ENCODE measurements around the gene ADGRL3. TPM values are rescaled to one million over a fixed set of nuclear protein-coding genes. Genes with fewer than 3 reads are reported as not detected.

Gene ADGRL3
- total RNA-seq, 1 donor from 2014 or later, result 306 TPM

- DNase-seq, result no peak
Measured at GRCh38 chr4:61277785-61278760, 77.9 kb downstream of the ADGRL3 start.

GRCh38 chr4:61292322-61292721 lies 92.2 kb downstream of the ADGRL3 start:
- no peak for DNase-seq

DNA sequence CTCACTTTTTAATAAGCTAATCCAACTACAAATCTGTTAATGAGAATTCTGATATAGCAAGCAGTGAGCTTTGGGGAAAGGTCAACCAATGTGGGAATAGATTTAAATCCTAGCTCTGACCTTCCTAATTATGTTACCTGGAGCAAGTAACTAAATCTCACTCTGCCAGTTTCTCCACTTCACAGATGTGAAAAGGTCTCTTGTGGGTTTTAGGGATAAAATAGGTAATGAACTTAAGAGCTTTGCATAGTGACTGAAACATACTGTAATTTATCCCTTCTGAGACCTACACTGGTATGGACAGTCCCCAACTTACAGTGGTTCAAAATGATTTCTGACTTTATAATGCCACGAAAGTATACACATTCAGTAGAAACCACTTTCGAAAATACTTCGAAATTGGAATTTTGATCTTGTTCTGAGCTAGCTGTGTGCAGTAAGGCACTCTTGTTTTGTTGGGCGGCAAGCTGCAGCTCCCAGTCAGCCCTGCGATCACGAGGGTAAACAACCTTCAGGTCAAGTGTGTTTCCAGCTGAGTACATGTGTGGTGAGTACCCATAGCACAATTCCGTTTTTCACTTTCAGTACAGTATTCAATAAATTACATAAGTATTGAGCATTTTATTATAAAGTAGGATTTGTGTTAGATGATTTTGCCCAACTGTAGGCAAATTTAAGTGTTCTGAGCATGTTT lies 93.7 kb downstream of the ADGRL3 start:
- no peak for DNase-seq

GRCh38 chr4:61294936-61295335 lies 94.8 kb downstream of the ADGRL3 start:
- no peak for DNase-seq

DNA sequence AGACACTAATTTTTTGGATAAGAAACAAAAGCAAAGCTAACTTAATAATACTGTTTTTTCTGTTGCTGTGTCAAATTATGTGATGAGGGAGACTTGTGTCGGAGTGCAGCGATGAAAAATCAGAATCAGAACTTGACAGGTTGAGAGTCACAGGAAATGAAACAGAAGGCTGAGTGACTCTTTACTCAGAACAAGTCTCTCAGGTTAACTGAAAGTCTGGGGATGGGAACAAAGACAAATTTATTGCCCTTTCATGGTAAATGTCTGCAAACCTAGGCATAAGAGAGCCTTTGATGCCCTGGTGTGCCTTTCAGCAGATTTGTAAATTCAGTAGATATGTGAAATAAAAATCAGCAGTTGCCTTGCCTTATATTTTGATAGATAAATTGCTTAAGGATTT lies 96.0 kb downstream of the ADGRL3 start:
- no peak for DNase-seq

GRCh38 chr4:61298178-61298740 lies 98.1 kb downstream of the ADGRL3 start:
- no peak for DNase-seq

- no peak for DNase-seq
Measured at GRCh38 chr4:61299316-61299715, 99.2 kb downstream of the ADGRL3 start.

DNA sequence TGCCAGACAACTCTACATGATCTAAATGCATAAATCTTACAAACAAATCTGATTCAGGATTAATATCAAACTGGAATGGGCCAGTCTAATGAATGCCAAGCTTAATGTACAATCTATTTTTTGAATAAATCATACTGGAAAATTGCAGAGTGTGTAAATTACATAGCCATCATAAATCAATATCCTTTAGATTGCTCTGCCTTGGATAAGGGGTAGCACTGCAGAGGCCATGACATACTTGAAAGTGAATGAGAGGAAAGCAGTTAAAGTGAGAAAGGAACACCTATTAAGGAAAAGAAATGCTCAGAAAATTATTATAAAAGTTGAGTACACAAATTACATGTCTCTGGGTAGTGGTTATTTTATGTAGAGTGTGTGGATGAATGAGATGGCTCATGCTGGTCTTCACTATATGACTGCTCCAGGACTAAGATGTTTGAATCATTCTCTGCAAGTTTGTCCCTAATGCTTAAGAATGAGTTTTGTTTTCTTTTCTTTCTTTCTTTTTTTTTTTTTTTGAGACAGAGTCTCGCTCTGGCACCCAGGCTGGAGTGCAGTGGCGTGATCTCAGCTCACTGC lies 100.2 kb downstream of the ADGRL3 start:
- no peak for DNase-seq

- no peak for DNase-seq
Measured at GRCh38 chr4:61301271-61301670, 101.1 kb downstream of the ADGRL3 start.

DNA sequence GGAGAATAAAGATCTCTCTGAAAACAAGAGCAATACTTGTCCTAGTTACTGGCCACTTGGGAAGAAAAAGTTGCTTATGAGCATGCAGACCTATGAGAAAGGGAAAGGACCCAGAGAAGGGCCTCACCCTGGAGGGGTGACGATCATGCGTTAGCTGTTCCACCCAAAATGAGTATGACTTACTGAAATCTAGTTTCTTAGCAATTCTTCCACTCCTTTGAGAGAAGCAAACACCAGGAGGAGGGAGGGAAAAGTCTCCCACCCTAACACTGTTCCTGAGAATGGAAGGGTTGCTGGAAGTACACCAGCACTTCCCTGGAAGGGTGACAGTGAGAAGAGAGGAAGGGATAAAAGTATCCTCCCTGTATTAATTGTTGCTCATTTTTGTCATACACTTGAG lies 107.9 kb downstream of the ADGRL3 start:
- DNase-seq, result no peak

- no peak for DNase-seq
Measured at GRCh38 chr4:61309616-61310015, 109.5 kb downstream of the ADGRL3 start.

DNA sequence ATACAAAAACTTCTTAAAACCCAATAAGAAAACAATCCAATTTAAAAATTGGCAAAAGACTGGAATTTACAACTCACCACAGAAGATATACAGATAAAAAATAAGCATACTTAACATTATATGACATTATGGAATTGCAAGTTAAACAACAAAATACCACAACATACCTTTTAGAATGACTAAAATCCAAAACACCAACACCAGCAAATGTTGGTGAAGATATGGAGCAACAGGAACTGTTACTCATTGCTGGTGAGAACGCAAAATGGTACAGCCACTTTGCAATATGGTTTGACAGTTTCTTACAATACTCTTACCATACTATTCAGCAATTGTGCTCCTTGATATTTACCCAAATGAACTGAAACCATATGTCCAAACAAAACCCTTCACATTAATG lies 112.4 kb downstream of the ADGRL3 start:
- no peak for DNase-seq

DNA sequence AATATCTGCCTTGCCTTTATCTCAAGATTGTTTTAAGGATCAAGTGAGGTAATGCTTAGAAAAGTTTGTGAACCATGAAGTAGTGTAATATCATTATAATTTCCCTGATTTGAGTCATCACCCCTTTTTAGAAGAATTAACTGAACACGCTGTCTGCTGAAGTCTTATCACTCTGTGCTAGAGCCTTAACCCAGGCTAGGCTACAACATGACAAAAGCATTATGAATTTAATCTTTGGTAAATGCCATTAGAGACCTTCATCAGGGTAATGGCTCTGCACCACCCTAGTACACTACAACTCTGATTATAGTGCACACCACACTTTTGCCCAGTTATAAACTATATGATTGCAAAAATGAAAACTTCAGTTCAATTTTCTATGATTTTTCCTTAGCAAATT lies 118.3 kb downstream of the ADGRL3 start:
- DNase-seq, result no peak

GRCh38 chr4:61319156-61319555 lies 119.0 kb downstream of the ADGRL3 start:
- no peak for DNase-seq

DNA sequence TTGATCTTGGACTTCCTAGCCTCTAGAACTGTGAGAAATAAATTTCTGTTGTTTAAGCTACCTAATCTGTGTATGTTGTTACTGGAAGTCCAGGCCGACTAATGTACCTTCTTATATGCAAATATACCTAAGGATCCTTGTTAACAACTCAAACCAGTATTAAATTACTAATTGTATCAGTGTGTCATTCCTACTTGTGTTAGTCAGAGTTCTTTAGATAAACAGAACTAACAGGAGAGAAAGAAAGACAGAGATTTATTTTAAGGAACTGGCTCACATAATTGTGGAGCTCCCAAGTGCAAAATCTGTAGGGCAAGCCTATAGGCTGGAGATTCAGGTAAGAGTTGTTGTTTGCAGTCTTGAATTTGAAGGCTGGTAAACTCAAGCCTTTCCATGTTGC lies 120.0 kb downstream of the ADGRL3 start:
- no peak for DNase-seq

- no peak for DNase-seq
Measured at GRCh38 chr4:61320631-61321030, 120.5 kb downstream of the ADGRL3 start.

GRCh38 chr4:61332693-61333092 lies 132.6 kb downstream of the ADGRL3 start:
- no peak for DNase-seq

DNA sequence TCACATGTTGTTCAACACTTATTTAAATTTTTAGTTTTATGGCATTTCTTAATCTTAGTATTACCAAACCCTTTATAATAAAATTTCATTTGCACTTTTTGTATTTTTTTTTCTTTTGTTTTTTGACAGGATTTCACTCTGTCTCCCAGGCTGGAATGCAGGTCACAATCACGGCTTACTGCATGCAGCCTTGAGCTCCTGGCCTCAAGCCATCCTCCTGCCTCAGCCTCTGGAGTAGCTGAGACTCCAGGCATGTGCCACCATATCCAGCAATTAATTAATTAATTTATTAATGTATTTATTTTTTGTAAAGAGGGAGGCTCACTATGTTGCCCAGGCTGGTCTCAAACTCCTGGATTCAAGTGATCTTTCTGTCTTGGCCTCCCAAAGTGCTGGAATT lies 133.4 kb downstream of the ADGRL3 start:
- no peak for DNase-seq

- DNase-seq, result no peak
Measured at GRCh38 chr4:61335241-61335763, 135.2 kb downstream of the ADGRL3 start.

GRCh38 chr4:61336488-61336887 lies 136.4 kb downstream of the ADGRL3 start:
- no peak for DNase-seq

- DNase-seq, result no peak
Measured at GRCh38 chr4:61336916-61337315, 136.8 kb downstream of the ADGRL3 start.

GRCh38 chr4:61342061-61342460 lies 141.9 kb downstream of the ADGRL3 start:
- DNase-seq, result no peak

- DNase-seq, result no peak
Measured at GRCh38 chr4:61350932-61351331, 150.8 kb downstream of the ADGRL3 start.

Measured in occipital lobe (tissue), 2 donors.